ENCODE measurements around the gene POU2AF3. TPM values are rescaled to one million over a fixed set of nuclear protein-coding genes. Genes with fewer than 3 reads are reported as not detected.

Gene POU2AF3
- total RNA-seq, 1 experiment from 2014 or later, result 2.7 TPM

DNA sequence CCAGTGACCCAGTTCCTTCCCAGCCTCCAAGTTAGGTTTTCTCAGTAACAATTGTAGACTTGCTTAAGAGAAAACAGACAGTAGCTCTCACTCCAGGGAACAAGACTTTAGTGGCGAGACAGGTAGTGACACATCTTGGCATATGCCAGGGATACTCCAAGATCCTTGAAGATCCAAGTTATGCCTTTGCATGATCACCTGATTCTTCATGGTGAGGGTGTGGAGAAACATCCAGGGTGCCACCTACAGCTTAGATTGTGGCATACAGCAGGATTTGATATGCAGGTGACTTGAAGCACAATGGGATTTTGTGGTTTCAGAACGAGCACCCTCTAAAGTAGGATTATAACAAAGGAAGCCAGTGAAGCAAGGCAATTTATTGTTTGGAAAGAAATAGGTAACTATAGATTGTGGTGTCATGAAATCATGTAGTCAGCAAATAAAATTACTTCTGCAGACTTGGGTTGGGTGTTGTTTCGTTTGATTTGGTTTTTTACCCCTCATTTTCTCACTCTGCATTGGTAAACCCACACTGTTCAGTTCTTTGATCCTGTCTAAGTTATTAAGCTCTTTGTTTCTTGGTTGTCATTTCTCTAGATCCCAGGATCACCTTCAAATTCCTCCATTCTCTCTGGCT, 9.2 kb downstream of the POU2AF3 start:
- Mint-ChIP-seq H3K36me3 (no peaks in the 10 kb centered on the region), H3K4me1 (peaks cover 25% of the 10 kb centered on the region), H3K4me3 (no peak overlapping the region), H3K27ac (no peak overlapping the region), H3K27me3 (ENCODE audit: low read depth) (no peaks in the 10 kb centered on the region), H3K9me3 (no peaks in the 10 kb centered on the region)
- ChIA-PET CTCF (interaction anchor here (0.7 kb wide), 1 partner anchor 115 kb away, joined by 3 read pairs; no protein-coding TSS in a partner anchor), POLR2A (no interaction called here)
- no peak for DNase-seq (ENCODE audit: low spot score)
- no peak for TF ChIP-seq JAZF1 (CRISPR knock-in tag; IDR thresholded peaks at IDR 0.05)
- TF ChIP-seq, protein P1, sequence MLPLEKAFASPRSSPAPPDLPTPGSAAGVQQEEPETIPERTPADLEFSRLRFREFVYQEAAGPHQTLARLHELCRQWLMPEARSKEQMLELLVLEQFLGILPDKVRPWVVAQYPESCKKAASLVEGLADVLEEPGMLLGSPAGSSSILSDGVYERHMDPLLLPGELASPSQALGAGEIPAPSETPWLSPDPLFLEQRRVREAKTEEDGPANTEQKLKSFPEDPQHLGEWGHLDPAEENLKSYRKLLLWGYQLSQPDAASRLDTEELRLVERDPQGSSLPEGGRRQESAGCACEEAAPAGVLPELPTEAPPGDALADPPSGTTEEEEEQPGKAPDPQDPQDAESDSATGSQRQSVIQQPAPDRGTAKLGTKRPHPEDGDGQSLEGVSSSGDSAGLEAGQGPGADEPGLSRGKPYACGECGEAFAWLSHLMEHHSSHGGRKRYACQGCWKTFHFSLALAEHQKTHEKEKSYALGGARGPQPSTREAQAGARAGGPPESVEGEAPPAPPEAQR (CRISPR knock-in tag; IDR thresholded peaks at IDR 0.05), result no peak
- TF ChIP-seq, protein P2, sequence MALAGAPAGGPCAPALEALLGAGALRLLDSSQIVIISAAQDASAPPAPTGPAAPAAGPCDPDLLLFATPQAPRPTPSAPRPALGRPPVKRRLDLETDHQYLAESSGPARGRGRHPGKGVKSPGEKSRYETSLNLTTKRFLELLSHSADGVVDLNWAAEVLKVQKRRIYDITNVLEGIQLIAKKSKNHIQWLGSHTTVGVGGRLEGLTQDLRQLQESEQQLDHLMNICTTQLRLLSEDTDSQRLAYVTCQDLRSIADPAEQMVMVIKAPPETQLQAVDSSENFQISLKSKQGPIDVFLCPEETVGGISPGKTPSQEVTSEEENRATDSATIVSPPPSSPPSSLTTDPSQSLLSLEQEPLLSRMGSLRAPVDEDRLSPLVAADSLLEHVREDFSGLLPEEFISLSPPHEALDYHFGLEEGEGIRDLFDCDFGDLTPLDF (CRISPR knock-in tag; IDR thresholded peaks at IDR 0.05), result no peak
- no peak for TF ChIP-seq NFATC4 (CRISPR knock-in tag; IDR thresholded peaks at IDR 0.05)
- TF ChIP-seq NR1H2 (CRISPR knock-in tag; IDR thresholded peaks at IDR 0.05), result no peak
- no peak; the same call in 1 of the 2 replicates for ATAC-seq

DNA sequence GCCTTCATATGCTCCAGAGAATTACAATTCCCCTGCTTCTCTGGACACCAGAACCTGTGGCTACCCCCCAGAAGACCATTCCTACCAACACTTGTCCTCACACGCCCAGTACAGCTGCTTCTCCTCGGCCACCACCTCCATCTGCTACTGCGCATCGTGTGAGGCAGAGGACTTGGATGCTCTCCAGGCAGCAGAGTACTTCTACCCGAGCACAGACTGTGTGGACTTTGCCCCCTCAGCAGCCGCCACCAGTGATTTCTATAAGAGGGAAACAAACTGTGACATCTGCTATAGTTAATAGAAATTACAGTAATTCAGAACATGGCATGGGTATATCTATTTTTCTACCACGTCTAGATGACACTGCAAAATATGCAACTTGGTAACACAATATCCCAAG, 9.8 kb downstream of the POU2AF3 start:
- H3K4me3 Mint-ChIP-seq, result no peak overlapping the region
- peaks cover 4% of the 10 kb centered on the region; the same call in 1 of the 2 replicates for H3K9me3 Mint-ChIP-seq
- ATAC-seq (no peak), DNase-seq (ENCODE audit: low spot score) (no peak)
- no peaks in the 10 kb centered on the region for H3K27me3 Mint-ChIP-seq (ENCODE audit: low read depth)
- no peak overlapping the region for H3K27ac Mint-ChIP-seq
- H3K4me1 Mint-ChIP-seq, result peaks cover 19% of the 10 kb centered on the region
- TF ChIP-seq, protein P3, sequence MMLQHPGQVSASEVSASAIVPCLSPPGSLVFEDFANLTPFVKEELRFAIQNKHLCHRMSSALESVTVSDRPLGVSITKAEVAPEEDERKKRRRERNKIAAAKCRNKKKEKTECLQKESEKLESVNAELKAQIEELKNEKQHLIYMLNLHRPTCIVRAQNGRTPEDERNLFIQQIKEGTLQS (CRISPR knock-in tag; conservative IDR thresholded peaks at IDR 0.05), result no peak
- no peak for TF ChIP-seq CREB1 (CRISPR knock-in tag; IDR thresholded peaks at IDR 0.05)
- TF ChIP-seq, protein P4, sequence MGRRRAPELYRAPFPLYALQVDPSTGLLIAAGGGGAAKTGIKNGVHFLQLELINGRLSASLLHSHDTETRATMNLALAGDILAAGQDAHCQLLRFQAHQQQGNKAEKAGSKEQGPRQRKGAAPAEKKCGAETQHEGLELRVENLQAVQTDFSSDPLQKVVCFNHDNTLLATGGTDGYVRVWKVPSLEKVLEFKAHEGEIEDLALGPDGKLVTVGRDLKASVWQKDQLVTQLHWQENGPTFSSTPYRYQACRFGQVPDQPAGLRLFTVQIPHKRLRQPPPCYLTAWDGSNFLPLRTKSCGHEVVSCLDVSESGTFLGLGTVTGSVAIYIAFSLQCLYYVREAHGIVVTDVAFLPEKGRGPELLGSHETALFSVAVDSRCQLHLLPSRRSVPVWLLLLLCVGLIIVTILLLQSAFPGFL (CRISPR knock-in tag; IDR thresholded peaks at IDR 0.05; ENCODE audit: borderline replicate concordance), result no peak
- TF ChIP-seq ZNF121 (CRISPR knock-in tag; IDR thresholded peaks at IDR 0.05), result no peak
- no peak for TF ChIP-seq TEAD1 (CRISPR knock-in tag; IDR thresholded peaks at IDR 0.05)
- TF ChIP-seq, protein P5, sequence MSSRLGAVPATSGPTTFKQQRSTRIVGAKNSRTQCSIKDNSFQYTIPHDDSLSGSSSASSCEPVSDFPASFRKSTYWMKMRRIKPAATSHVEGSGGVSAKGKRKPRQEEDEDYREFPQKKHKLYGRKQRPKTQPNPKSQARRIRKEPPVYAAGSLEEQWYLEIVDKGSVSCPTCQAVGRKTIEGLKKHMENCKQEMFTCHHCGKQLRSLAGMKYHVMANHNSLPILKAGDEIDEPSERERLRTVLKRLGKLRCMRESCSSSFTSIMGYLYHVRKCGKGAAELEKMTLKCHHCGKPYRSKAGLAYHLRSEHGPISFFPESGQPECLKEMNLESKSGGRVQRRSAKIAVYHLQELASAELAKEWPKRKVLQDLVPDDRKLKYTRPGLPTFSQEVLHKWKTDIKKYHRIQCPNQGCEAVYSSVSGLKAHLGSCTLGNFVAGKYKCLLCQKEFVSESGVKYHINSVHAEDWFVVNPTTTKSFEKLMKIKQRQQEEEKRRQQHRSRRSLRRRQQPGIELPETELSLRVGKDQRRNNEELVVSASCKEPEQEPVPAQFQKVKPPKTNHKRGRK (CRISPR knock-in tag; IDR thresholded peaks at IDR 0.05; ENCODE audit: borderline replicate concordance), result no peak
- TF ChIP-seq, protein P6, sequence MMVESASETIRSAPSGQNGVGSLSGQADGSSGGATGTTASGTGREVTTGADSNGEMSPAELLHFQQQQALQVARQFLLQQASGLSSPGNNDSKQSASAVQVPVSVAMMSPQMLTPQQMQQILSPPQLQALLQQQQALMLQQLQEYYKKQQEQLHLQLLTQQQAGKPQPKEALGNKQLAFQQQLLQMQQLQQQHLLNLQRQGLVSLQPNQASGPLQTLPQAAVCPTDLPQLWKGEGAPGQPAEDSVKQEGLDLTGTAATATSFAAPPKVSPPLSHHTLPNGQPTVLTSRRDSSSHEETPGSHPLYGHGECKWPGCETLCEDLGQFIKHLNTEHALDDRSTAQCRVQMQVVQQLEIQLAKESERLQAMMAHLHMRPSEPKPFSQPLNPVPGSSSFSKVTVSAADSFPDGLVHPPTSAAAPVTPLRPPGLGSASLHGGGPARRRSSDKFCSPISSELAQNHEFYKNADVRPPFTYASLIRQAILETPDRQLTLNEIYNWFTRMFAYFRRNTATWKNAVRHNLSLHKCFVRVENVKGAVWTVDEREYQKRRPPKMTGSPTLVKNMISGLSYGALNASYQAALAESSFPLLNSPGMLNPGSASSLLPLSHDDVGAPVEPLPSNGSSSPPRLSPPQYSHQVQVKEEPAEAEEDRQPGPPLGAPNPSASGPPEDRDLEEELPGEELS (CRISPR knock-in tag; IDR thresholded peaks at IDR 0.05), result no peak
- TF ChIP-seq ZNF219 (CRISPR knock-in tag; IDR thresholded peaks at IDR 0.05; ENCODE audit: borderline replicate concordance), result no peak
- TF ChIP-seq, protein P1 (CRISPR knock-in tag; IDR thresholded peaks at IDR 0.05), result no peak
- no peak for TF ChIP-seq IRF2 (CRISPR knock-in tag; IDR thresholded peaks at IDR 0.05; ENCODE audit: borderline replicate concordance, low read depth)
- TF ChIP-seq HMGA2 (CRISPR knock-in tag; IDR thresholded peaks at IDR 0.05), result no peak
- TF ChIP-seq, protein P7, sequence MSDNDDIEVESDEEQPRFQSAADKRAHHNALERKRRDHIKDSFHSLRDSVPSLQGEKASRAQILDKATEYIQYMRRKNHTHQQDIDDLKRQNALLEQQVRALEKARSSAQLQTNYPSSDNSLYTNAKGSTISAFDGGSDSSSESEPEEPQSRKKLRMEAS (CRISPR knock-in tag; IDR thresholded peaks at IDR 0.05), result no peak
- no peak for TF ChIP-seq ZNF423 (CRISPR knock-in tag; IDR thresholded peaks at IDR 0.05)
- TF ChIP-seq FOXK1 (CRISPR knock-in tag; IDR thresholded peaks at IDR 0.05), result no peak
- no peak for TF ChIP-seq SMAD3 (CRISPR knock-in tag; IDR thresholded peaks at IDR 0.05; ENCODE audit: borderline replicate concordance)
- CTCF ChIA-PET, result interaction anchor here (0.7 kb wide), 1 partner anchor 114 kb away, joined by 3 read pairs; no protein-coding TSS in a partner anchor
- POLR2A ChIA-PET, result no interaction called here
- H3K36me3 Mint-ChIP-seq, result no peaks in the 10 kb centered on the region

All from WTC11 (cell line).